Smooth muscle cell (in vitro differentiated cells): ENCODE results near the gene CLEC12A. TPM values are rescaled to one million over a fixed set of nuclear protein-coding genes. Genes with fewer than 3 reads are reported as not detected.
"Not testable (repeated sequence)": the region's sequence is repeated elsewhere in the genome, so short reads cannot be mapped to it uniquely, and the experiment has no call there.

Experiments
- DNase-seq: peaks from one replicate; lab custom pipeline; 2025; ENCODE audit not compliant: unreplicated experiment; lab: John Stamatoyannopoulos, UW
- H2AFZ ChIP-seq: fragments of 200-600 bp; sonication (generic); 2 replicates; pipeline ENCODE4 v1.6.0; 2016; ENCODE audit warnings: antibody characterized with exemption, low read depth, mild to moderate bottlenecking
- H3F3A ChIP-seq: fragments of 200-600 bp; sonication (generic); 2 replicates; pipeline ENCODE4 v1.6.0; 2017; ENCODE audit warnings: antibody characterized with exemption, low read depth
- H3K27ac ChIP-seq: fragments of 200-600 bp; sonication (generic); 2 replicates; pipeline ENCODE4 v1.5.1; 2016; ENCODE audit warnings: low read depth, mild to moderate bottlenecking
- H3K27me3 ChIP-seq: fragments of 200-600 bp; sonication (generic); 2 replicates; pipeline ENCODE4 v1.6.1; 2016; ENCODE audit warnings: low read depth, mild to moderate bottlenecking
- H3K36me3 ChIP-seq: fragments of 200-600 bp; sonication (generic); 2 replicates; pipeline ENCODE4 v1.5.1; 2016; ENCODE audit warnings: low read depth
- H3K4me1 ChIP-seq: fragments of 200-600 bp; sonication (generic); 2 replicates; pipeline ENCODE4 v1.5.1; 2016; ENCODE audit warnings: low read depth
- H3K4me2 ChIP-seq: fragments of 200-600 bp; sonication (generic); 2 replicates; pipeline ENCODE4 v1.6.0; 2016; ENCODE audit warnings: mild to moderate bottlenecking
- H3K4me3 ChIP-seq: fragments of 200-600 bp; sonication (generic); 2 replicates; pipeline ENCODE4 v1.5.1; 2016; ENCODE audit warnings: mild to moderate bottlenecking
- H3K79me2 ChIP-seq: fragments of 200-600 bp; sonication (generic); 2 replicates; pipeline ENCODE4 v1.6.0; 2016; ENCODE audit warnings: low read depth, mild to moderate bottlenecking
- H3K9ac ChIP-seq: fragments of 200-600 bp; sonication (generic); 2 replicates; pipeline ENCODE4 v1.6.0; 2016; ENCODE audit warnings: low read depth
- H3K9me3 ChIP-seq: fragments of 200-600 bp; sonication (generic); replicated peaks from 2 replicates; pipeline ENCODE4 v1.5.1; 2016; ENCODE audit warnings: low read depth
- H4K20me1 ChIP-seq: fragments of 200-600 bp; sonication (generic); 2 replicates; pipeline ENCODE4 v1.6.0; 2016; ENCODE audit warnings: low read depth
- CTCF ChIP-seq: fragments of 200-600 bp; sonication (generic); IDR thresholded peaks from 2 replicates; pipeline ENCODE4 v1.5.1; 2017; ENCODE audit warnings: borderline replicate concordance, mild to moderate bottlenecking, antibody characterized with exemption; ENCODE audit not compliant: insufficient read depth, poor library complexity, severe bottlenecking
- WGBS: methylation state at CpG from one replicate; pipeline ENCODE4 v1.1.7; 2016; ENCODE audit warnings: low lambda C conversion rate; 5-methylcytosine and 5-hydroxymethylcytosine counted together
- polyA plus RNA-seq: library from polyadenylated mRNA; unstranded; fragments of >200 nt; fragmentation: Nextera tagmentation; extraction: Ambion mirVana; gene quantifications from 2 replicates; pipeline ENCODE4 v1.2.1, GENCODE V29; 2016
- total RNA-seq: library from RNA; depleted of rRNA; stranded (reverse); fragments of >200 nt; gene quantifications from 2 replicates; pipeline ENCODE4 v1.2.3, GENCODE V29; 2014

CLEC12A gene
- total and polyA plus RNA-seq, 2 experiments from 2014 or later, result 0.40 to 1.2 TPM

- no peaks in the 10 kb centered on the region for H3K79me2 ChIP-seq
- H3F3A ChIP-seq, result peaks cover 9% of the 10 kb centered on the region
- no peak for DNase-seq
- H2AFZ ChIP-seq, result no peak overlapping the region
- WGBS, result 92% methylated on average over 2 of the region's 2 CpGs
- no peaks in the 10 kb centered on the region for H3K9me3 ChIP-seq
- H3K4me3 ChIP-seq, result no peak overlapping the region
- no peak overlapping the region for H3K27ac ChIP-seq
- H3K4me2 ChIP-seq, result no peak overlapping the region
- no peaks in the 10 kb centered on the region for H3K36me3 ChIP-seq
- no peak overlapping the region for H3K9ac ChIP-seq
- no peaks in the 10 kb centered on the region for H3K4me1 ChIP-seq
- no peaks in the 10 kb centered on the region for H4K20me1 ChIP-seq
- no peaks in the 10 kb centered on the region for H3K27me3 ChIP-seq
- TF ChIP-seq CTCF, result no peak
Observed at GRCh38 chr12:9975614-9976013, 4.4 kb downstream of the CLEC12A start.

GRCh38 chr12:9976626-9977025 lies 5.4 kb downstream of the CLEC12A start:
- not testable (repeated sequence) for H3K79me2 ChIP-seq, DNase-seq, H3K36me3 ChIP-seq, H3K27ac ChIP-seq, H3K9me3 ChIP-seq, H3K9ac ChIP-seq, H3F3A ChIP-seq, H3K4me1 ChIP-seq, H2AFZ ChIP-seq, H3K4me2 ChIP-seq, H3K4me3 ChIP-seq, H3K27me3 ChIP-seq, H4K20me1 ChIP-seq
- 73% methylated on average over 5 of the region's 5 CpGs for WGBS

- H3K4me1 ChIP-seq, result no peaks in the 10 kb centered on the region
- H3K36me3 ChIP-seq, result no peaks in the 10 kb centered on the region
- no peaks in the 10 kb centered on the region for H3K27me3 ChIP-seq
- DNase-seq, result no peak
- no peak overlapping the region for H3K27ac ChIP-seq
- H4K20me1 ChIP-seq, result no peaks in the 10 kb centered on the region
- H3K79me2 ChIP-seq, result no peaks in the 10 kb centered on the region
- no peak overlapping the region for H2AFZ ChIP-seq
- no peak overlapping the region for H3K9ac ChIP-seq
- no peak overlapping the region for H3K4me2 ChIP-seq
- TF ChIP-seq CTCF, result no peak
- no peaks in the 10 kb centered on the region for H3F3A ChIP-seq
- no peaks in the 10 kb centered on the region for H3K9me3 ChIP-seq
- H3K4me3 ChIP-seq, result no peak overlapping the region
Observed at GRCh38 chr12:9977916-9978315, 6.7 kb downstream of the CLEC12A start.

- Histone ChIP-seq H3F3A (no peaks in the 10 kb centered on the region), H4K20me1 (no peaks in the 10 kb centered on the region), H3K27me3 (no peaks in the 10 kb centered on the region), H2AFZ (no peak overlapping the region), H3K36me3 (no peaks in the 10 kb centered on the region), H3K9ac (no peak overlapping the region), H3K9me3 (no peaks in the 10 kb centered on the region), H3K4me1 (no peaks in the 10 kb centered on the region), H3K79me2 (no peaks in the 10 kb centered on the region), H3K27ac (no peak overlapping the region), H3K4me3 (no peak overlapping the region), H3K4me2 (no peak overlapping the region)
- WGBS, result 95% methylated on average over 3 of the region's 3 CpGs
- TF ChIP-seq CTCF, result no peak
- DNase-seq, result no peak
Observed at GRCh38 chr12:9980126-9980525, 8.9 kb downstream of the CLEC12A start.
